ENCODE data around the gene ZNF385B. TPM values are rescaled to one million over a fixed set of nuclear protein-coding genes. Genes with fewer than 3 reads are reported as not detected.

ZNF385B gene
- total and polyA plus RNA-seq, 11 donors = 0.07 to 12.2 (median 2.3) TPM

DNA sequence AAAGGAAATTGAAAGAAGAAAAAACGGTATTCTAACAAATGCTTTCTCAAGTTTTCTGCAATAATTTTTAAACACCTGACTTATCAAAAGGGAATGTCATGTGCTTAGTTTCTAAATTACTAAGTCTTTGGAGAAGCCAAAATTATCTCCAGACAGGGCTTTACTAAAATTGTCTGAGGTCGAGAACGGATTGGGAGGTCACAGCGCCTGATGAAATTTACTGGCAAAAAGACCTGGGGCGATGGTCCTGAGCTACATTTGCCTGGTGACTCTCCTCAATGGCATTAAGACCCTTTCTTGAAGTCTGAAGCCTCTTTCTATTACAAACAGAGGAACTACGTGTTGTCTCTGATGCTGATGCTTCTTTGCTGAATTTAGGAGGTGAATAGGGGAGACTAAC is 305.0 kb downstream of the ZNF385B start:
- H3K9me3 ChIP-seq = peaks cover 0 to 5% (median 0%) of the 10 kb centered on the region in 12 donors
- H3K4me3 ChIP-seq = no peak overlapping the region
- H3K36me3 ChIP-seq = no peaks in the 10 kb centered on the region
- H3K27ac ChIP-seq = no peak overlapping the region
- no peaks in the 10 kb centered on the region for H3K27me3 ChIP-seq
- TF ChIP-seq, protein P1, sequence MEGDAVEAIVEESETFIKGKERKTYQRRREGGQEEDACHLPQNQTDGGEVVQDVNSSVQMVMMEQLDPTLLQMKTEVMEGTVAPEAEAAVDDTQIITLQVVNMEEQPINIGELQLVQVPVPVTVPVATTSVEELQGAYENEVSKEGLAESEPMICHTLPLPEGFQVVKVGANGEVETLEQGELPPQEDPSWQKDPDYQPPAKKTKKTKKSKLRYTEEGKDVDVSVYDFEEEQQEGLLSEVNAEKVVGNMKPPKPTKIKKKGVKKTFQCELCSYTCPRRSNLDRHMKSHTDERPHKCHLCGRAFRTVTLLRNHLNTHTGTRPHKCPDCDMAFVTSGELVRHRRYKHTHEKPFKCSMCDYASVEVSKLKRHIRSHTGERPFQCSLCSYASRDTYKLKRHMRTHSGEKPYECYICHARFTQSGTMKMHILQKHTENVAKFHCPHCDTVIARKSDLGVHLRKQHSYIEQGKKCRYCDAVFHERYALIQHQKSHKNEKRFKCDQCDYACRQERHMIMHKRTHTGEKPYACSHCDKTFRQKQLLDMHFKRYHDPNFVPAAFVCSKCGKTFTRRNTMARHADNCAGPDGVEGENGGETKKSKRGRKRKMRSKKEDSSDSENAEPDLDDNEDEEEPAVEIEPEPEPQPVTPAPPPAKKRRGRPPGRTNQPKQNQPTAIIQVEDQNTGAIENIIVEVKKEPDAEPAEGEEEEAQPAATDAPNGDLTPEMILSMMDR (IDR thresholded peaks at IDR 0.05) = no peak
- no peak for TF ChIP-seq POLR2A (IDR thresholded peaks at IDR 0.05)
- 67 to 80% (median 75%) methylated on average over 6 of the region's 6 CpGs for WGBS, 4 donors
- no peaks in the 10 kb centered on the region for H3K4me1 ChIP-seq
- intact Hi-C loops (cut with DNase I) = no loop called here
- DNase-seq = no peak
- no peak for ATAC-seq

DNA sequence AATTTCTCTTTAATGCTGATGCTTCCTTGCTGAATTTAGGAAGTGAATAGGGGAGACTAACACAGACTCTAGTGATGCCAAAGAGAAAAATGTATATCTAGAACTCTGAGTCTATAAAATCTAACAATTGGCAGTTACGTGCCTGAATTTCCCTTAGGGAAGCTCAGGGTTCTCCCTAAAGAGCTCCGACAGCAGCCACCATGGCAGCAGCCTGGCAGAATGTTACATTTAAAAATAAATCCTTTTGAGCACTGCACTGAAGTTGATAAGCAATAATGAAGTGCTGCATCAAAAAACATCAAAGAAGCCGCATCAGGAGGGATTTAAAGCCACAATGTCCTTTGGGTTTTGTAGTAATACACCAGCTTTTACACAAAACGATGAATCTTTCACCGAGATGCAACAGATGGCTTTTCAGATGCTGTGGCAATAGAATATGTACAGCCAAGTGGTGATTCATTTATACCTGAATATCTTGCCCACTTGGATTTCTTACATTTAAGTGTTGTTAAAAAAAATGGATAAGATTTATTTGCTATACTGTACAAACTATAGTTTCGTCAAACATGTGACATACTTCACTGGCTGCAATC is 305.6 kb downstream of the ZNF385B start:
- Histone ChIP-seq H3K9me3 (peaks cover 0 to 5% (median 0%) of the 10 kb centered on the region in 12 donors), H3K4me1 (no peaks in the 10 kb centered on the region), H3K36me3 (no peaks in the 10 kb centered on the region), H3K27me3 (no peaks in the 10 kb centered on the region), H3K27ac (no peak overlapping the region), H3K4me3 (no peak overlapping the region)
- 50 to 55% (median 52%) methylated on average over 6 of the region's 6 CpGs for WGBS, 4 donors
- DNase-seq (no peak), ATAC-seq (no peak)
- TF ChIP-seq, protein P1 (IDR thresholded peaks at IDR 0.05) = no peak
- TF ChIP-seq POLR2A (IDR thresholded peaks at IDR 0.05) = no peak
- intact Hi-C loops (cut with DNase I) = no loop called here

DNA sequence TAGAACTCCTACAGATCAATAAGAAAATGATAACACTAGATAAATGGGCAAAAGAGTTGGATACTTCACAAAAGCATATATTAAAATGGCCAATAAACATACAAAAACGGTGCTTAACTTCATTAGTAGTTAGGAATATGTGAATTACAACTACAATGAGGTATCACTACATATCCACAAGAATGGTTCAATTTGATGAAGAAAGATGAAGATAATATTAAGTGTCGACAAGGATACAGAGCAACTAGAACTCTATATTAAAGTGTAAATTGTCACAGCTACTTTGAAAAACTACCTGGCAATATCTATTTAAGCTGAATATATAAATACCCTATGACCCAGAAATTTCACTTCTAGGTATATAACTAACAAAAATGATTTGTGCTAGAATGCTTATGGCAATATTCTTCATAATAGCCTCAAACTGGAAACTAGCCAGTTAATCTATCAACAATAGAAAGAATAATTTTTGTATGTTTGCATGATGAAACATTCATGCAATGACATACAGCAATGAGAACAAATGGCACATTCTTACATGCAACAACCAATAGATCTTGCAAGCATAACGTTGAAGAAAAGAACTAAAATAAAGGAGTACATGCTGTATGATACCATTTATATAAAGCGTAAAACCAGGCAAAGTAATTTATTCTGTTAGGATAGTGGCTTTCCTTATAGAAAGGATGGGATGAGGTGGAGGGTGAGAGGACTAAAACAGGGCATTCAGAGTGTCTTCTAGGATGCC is 306.6 kb downstream of the ZNF385B start:
- Histone ChIP-seq H3K9me3 (peaks cover 0 to 5% (median 0%) of the 10 kb centered on the region in 12 donors), H3K36me3 (no peaks in the 10 kb centered on the region), H3K4me1 (no peaks in the 10 kb centered on the region), H3K27ac (no peak overlapping the region), H3K27me3 (no peaks in the 10 kb centered on the region), H3K4me3 (no peak overlapping the region)
- no peak for ATAC-seq
- intact Hi-C loops (cut with DNase I) = no loop called here
- no peak for TF ChIP-seq POLR2A (IDR thresholded peaks at IDR 0.05)
- TF ChIP-seq, protein P1 (IDR thresholded peaks at IDR 0.05) = no peak
- no peak for DNase-seq
- 82 to 87% (median 85%) methylated on average over 4 of the region's 4 CpGs for WGBS, 4 donors

DNA sequence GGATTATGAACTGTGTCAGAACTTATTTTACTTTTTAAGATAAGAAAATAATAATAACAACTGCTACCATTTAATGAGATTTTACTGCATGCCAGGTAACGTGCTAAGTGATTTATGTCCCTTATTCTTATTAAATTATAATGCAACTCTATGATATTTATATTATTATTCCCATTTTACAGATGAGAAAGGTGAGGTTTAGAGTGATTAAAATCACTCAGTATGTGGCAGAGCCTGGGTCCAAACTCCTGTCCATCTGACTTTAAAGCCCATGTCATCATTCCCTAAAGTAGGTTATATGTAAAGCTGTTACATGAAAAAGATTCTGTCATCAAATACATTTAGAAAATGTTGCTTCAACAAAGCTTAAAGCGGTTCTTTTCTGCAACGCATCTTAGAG is 308.0 kb downstream of the ZNF385B start:
- no peak overlapping the region for H3K27ac ChIP-seq
- TF ChIP-seq, protein P1 (IDR thresholded peaks at IDR 0.05) = no peak
- TF ChIP-seq POLR2A (IDR thresholded peaks at IDR 0.05) = no peak
- no peaks in the 10 kb centered on the region for H3K4me1 ChIP-seq
- ATAC-seq (no peak), DNase-seq (no peak)
- 85 to 89% (median 88%) methylated on average over 3 of the region's 3 CpGs for WGBS, 4 donors
- H3K4me3 ChIP-seq = no peak overlapping the region
- no peaks in the 10 kb centered on the region for H3K27me3 ChIP-seq
- H3K9me3 ChIP-seq = peaks cover 0 to 5% (median 0%) of the 10 kb centered on the region in 12 donors
- no peaks in the 10 kb centered on the region for H3K36me3 ChIP-seq
- intact Hi-C loops (cut with DNase I) = no loop called here

All from heart left ventricle (tissue), 16 donors.